Tibial artery (tissue), 4 donors: Measurements from ENCODE around the gene TUT1.

Experiments
- DNase-seq, 2 donors: peaks; one replicate each; pipeline ENCODE4 v3.0.0-alpha.2; 2019
- H3K27ac ChIP-seq, 2 donors: fragments of 200-600 bp; sonication (generic) in 1 of 2; 1 replicate in 1 of 2; 2 replicates in 1 of 2; pipeline ENCODE4 v1.5.1; 2018 to 2019; ENCODE audit warnings: mild to moderate bottlenecking in 1 of 2
- H3K27me3 ChIP-seq, 2 donors: fragments of 200-600 bp; sonication (generic) in 1 of 2; one replicate each; pipeline versions ENCODE4 v1.5.1 to v1.6.0; 2016 to 2019
- H3K36me3 ChIP-seq, 3 donors: fragments of 200-600 bp; sonication (generic) in 2 of 3; one replicate each; pipeline ENCODE4 v1.5.1; 2016 to 2019; ENCODE audit warnings: mild to moderate bottlenecking in 2 of 3
- H3K4me1 ChIP-seq, 4 donors: fragments of 200-600 bp; sonication (generic) in 2 of 4; 1 replicate in 3 of 4; 2 replicates in 1 of 4; pipeline ENCODE4 v1.5.1; 2016 to 2019
- H3K4me3 ChIP-seq, 2 donors: fragments of 200-600 bp; sonication (generic) in 1 of 2; 1 replicate in 1 of 2; 2 replicates in 1 of 2; pipeline ENCODE4 v1.5.1; 2018 to 2019; ENCODE audit warnings: mild to moderate bottlenecking in 2 of 2
- H3K9me3 ChIP-seq, 3 donors: fragments of 200-600 bp; sonication (generic) in 1 of 3; one replicate each; pipeline ENCODE4 v1.5.1; 2016 to 2019
- intact Hi-C: fragments of 100-400 bp; cut with DNase I; formaldehyde crosslinking; loops from one replicate; pipeline ENCODE4 v1.15.0; 2023; ENCODE audit warnings: low total_unique reads
- TF ChIP-seq, protein P1 (sequence below), 2 experiments: fragments of 200-600 bp in 1 of 2; fragments of 450-650 bp in 1 of 2; IDR thresholded peaks; one replicate each; pipeline ENCODE4 v1.5.1; 2017 to 2019; ENCODE audit warnings: antibody characterized with exemption in 2 of 2, mild to moderate bottlenecking in 1 of 2, moderate library complexity in 1 of 2

TUT1 gene

DNA sequence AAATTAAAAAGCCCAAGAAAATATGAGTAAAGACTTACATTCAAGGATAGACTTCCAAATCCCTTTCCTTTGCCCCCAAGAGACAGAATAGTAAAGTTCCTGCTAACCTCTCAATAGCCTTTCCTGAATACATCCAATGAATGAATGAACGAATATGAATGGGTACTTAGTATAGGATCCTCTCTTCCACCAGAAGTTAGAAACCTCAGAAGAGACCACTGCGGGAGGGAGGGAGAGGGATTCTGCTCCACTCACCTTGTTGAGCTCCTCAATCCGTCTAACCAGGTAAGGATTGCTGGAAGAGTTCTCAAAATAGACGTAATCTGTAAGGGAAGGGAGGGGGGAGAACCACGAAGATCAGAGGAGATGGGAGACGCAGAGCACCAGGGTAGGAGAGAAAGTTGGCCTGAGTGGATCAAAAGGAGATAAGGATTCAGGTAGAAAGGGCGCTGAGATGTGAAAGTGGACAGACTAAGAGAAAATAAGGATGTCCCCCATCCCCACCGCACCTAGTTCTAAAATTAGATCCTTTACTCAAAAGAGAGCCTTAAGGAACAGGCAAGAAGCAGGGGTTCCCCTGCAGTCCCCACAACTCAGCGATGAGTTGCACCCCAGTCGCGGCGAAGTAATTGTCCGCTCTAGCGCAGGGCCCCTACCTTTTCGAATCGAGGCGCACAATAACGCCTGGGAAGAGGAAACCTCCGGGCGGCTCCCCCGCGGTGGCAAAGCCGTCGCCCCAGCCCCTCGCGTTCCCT lies 9.2 kb upstream of the TUT1 start:
- Histone ChIP-seq H3K4me3 (peak overlapping the region; percentile 96 to 99), H3K27me3 (no peaks in the 10 kb centered on the region), H3K36me3 (peaks cover 31 to 52% (median 39%) of the 10 kb centered on the region in 3 donors), H3K4me1 (peaks cover 7 to 43% (median 31%) of the 10 kb centered on the region in 4 donors), H3K9me3 (no peaks in the 10 kb centered on the region), H3K27ac (peak overlapping the region; percentile 98 to 99)
- DNase-seq = no peak
- intact Hi-C loops = no loop called here
- TF ChIP-seq, protein P1, sequence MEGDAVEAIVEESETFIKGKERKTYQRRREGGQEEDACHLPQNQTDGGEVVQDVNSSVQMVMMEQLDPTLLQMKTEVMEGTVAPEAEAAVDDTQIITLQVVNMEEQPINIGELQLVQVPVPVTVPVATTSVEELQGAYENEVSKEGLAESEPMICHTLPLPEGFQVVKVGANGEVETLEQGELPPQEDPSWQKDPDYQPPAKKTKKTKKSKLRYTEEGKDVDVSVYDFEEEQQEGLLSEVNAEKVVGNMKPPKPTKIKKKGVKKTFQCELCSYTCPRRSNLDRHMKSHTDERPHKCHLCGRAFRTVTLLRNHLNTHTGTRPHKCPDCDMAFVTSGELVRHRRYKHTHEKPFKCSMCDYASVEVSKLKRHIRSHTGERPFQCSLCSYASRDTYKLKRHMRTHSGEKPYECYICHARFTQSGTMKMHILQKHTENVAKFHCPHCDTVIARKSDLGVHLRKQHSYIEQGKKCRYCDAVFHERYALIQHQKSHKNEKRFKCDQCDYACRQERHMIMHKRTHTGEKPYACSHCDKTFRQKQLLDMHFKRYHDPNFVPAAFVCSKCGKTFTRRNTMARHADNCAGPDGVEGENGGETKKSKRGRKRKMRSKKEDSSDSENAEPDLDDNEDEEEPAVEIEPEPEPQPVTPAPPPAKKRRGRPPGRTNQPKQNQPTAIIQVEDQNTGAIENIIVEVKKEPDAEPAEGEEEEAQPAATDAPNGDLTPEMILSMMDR (IDR thresholded peaks at IDR 0.05) = no peak

- Histone ChIP-seq H3K4me3 (peak overlapping the region; percentile 96 to 99), H3K4me1 (peaks cover 7 to 43% (median 31%) of the 10 kb centered on the region in 4 donors), H3K27ac (peak overlapping the region; percentile 98 to 99), H3K9me3 (no peaks in the 10 kb centered on the region), H3K27me3 (no peaks in the 10 kb centered on the region), H3K36me3 (peaks cover 34 to 52% (median 39%) of the 10 kb centered on the region in 3 donors)
- TF ChIP-seq, protein P1 (IDR thresholded peaks at IDR 0.05) = no peak
- DNase-seq = no peak
- intact Hi-C loops = loop anchor here (10.0 kb wide), 1 partner anchor 55 kb away; the partner anchor contains the start of gene AHNAK
Measured at GRCh38 chr11:62599901-62600300, 8.6 kb upstream of the TUT1 start.

- intact Hi-C loops = loop anchor here (10.0 kb wide), 1 partner anchor 54 kb away; the partner anchor contains the start of gene AHNAK
- TF ChIP-seq, protein P1 (IDR thresholded peaks at IDR 0.05) = no peak
Measured at GRCh38 chr11:62599069-62599696, 7.9 kb upstream of the TUT1 start.

GRCh38 chr11:62595124-62595523 lies 3.8 kb upstream of the TUT1 start:
- no peak overlapping the region for H3K4me3 ChIP-seq

More at GRCh38 chr11:62599069-62599696, 7.9 kb upstream of the TUT1 start:
- no peaks in the 10 kb centered on the region for H3K27me3 ChIP-seq
- peak overlapping the region; percentile 98 to 99 for H3K27ac ChIP-seq
- DNase-seq = peak; percentile 97 to 98
- H3K9me3 ChIP-seq = no peaks in the 10 kb centered on the region
- peak overlapping the region; percentile 96 to 99 for H3K4me3 ChIP-seq
- peaks cover 7 to 43% (median 31%) of the 10 kb centered on the region in 4 donors for H3K4me1 ChIP-seq
- peaks cover 42 to 52% (median 44%) of the 10 kb centered on the region in 3 donors for H3K36me3 ChIP-seq

GRCh38 chr11:62593434-62594044 lies 2.2 kb upstream of the TUT1 start:
- H3K9me3 ChIP-seq = no peaks in the 10 kb centered on the region
- no peaks in the 10 kb centered on the region for H3K27me3 ChIP-seq
- H3K4me3 ChIP-seq = no peak overlapping the region
- DNase-seq = peak; percentile 84 to 85
- intact Hi-C loops = loop anchor here (10.0 kb wide), 1 partner anchor 49 kb away; the partner anchor contains the start of gene AHNAK
- peaks cover 0 to 32% (median 21%) of the 10 kb centered on the region in 4 donors for H3K4me1 ChIP-seq
- TF ChIP-seq, protein P1 (IDR thresholded peaks at IDR 0.05) = peak; percentile 35 to 46
- peak overlapping the region in 1 of 2 donors; percentile 89 for H3K27ac ChIP-seq
- H3K36me3 ChIP-seq = peaks cover 48 to 56% (median 55%) of the 10 kb centered on the region in 3 donors

More at GRCh38 chr11:62595124-62595523, 3.8 kb upstream of the TUT1 start:
- Histone ChIP-seq H3K27ac (no peak overlapping the region), H3K27me3 (no peaks in the 10 kb centered on the region), H3K4me1 (peaks cover 7 to 44% (median 34%) of the 10 kb centered on the region in 4 donors), H3K36me3 (peaks cover 48 to 54% (median 50%) of the 10 kb centered on the region in 3 donors), H3K9me3 (no peaks in the 10 kb centered on the region)
- TF ChIP-seq, protein P1 (IDR thresholded peaks at IDR 0.05) = no peak
- intact Hi-C loops = loop anchor here (10.0 kb wide), 1 partner anchor 50 kb away; the partner anchor contains the start of gene AHNAK
- DNase-seq = no peak
